A549 (cell line): ENCODE results near the gene HSD3B2. TPM values are rescaled to one million over a fixed set of nuclear protein-coding genes. Genes with fewer than 3 reads are reported as not detected.

ENCODE experiments used
- BHLHE40 ChIP-seq: IDR thresholded peaks from 2 replicates; pipeline ENCODE4 v1.6.1; 2012; ENCODE audit warnings: low read depth, low read length, inconsistent platforms
- CBX2 ChIP-seq: fragments of 200-600 bp; sonication (generic); IDR thresholded peaks from 2 replicates; pipeline ENCODE4 v1.6.1; 2016; ENCODE audit warnings: low read depth, mild to moderate bottlenecking, borderline replicate concordance
- CBX8 ChIP-seq: fragments of 200-600 bp; sonication (generic); IDR thresholded peaks from 2 replicates; pipeline ENCODE4 v1.6.1; 2016
- CEBPB ChIP-seq, 2 experiments: fragments of >200 bp in 1 of 2; sonication (Bioruptor Twin) in 1 of 2; formaldehyde crosslinking in 1 of 2; IDR thresholded peaks; 2 replicates each; pipeline ENCODE4 v1.6.1; 2012 to 2016
- CHD4 ChIP-seq: fragments of 200-600 bp; sonication (generic); IDR thresholded peaks from 2 replicates; pipeline ENCODE4 v1.6.1; 2016; ENCODE audit warnings: antibody characterized with exemption, mild to moderate bottlenecking, borderline replicate concordance
- E2F6 ChIP-seq: IDR thresholded peaks from 2 replicates; pipeline ENCODE4 v1.6.1; 2012; ENCODE audit warnings: low read depth, borderline replicate concordance
- ELK1 ChIP-seq: fragments of 150-350 bp; IDR thresholded peaks from 2 replicates; pipeline ENCODE4 v1.6.1; 2014; ENCODE audit warnings: low read depth, mild to moderate bottlenecking, low read length
- EP300 ChIP-seq, 2 experiments: fragments of >200 bp; sonication (Bioruptor Twin); formaldehyde crosslinking; IDR thresholded peaks; 2 replicates in 1 of 2; 3 replicates in 1 of 2; pipeline ENCODE4 v1.6.1; 2016 to 2017
- ESRRA ChIP-seq: fragments of 150-350 bp; IDR thresholded peaks from 2 replicates; pipeline ENCODE4 v1.6.1; 2014; ENCODE audit warnings: mild to moderate bottlenecking, low read length, borderline replicate concordance
- FOSL2 ChIP-seq, 2 experiments: fragments of 450-650 bp in 1 of 2; fragments of >200 bp in 1 of 2; sonication (Bioruptor Twin) in 1 of 2; formaldehyde crosslinking; IDR thresholded peaks; 2 replicates each; pipeline versions ENCODE4 v1.5.0 to v1.6.1; 2016 to 2020; ENCODE audit warnings: mild to moderate bottlenecking in 1 of 2, moderate library complexity in 1 of 2
- FOXS1 ChIP-seq: fragments of 250-450 bp; sonication (Bioruptor Pico); IDR thresholded peaks from 2 replicates; pipeline ENCODE4 v1.5.0; 2020; ENCODE audit warnings: mild to moderate bottlenecking, moderate library complexity
- GATA3 ChIP-seq: IDR thresholded peaks from 2 replicates; pipeline ENCODE4 v1.6.1; 2012; ENCODE audit warnings: borderline replicate concordance
- HES2 ChIP-seq: fragments of >200 bp; sonication (Bioruptor Twin); formaldehyde crosslinking; IDR thresholded peaks from 2 replicates; pipeline ENCODE4 v1.6.1; 2016
- HEYL ChIP-seq: fragments of 250-450 bp; sonication (Bioruptor Pico); IDR thresholded peaks from 2 replicates; pipeline ENCODE4 v1.8.0; 2021; ENCODE audit warnings: mild to moderate bottlenecking, moderate library complexity
- HMGXB4 ChIP-seq: fragments of 250-450 bp; sonication (Bioruptor Pico); IDR thresholded peaks from 2 replicates; pipeline ENCODE4 v1.5.0; 2021; ENCODE audit warnings: mild to moderate bottlenecking, moderate library complexity, borderline replicate concordance
- HOXA7 ChIP-seq: fragments of 250-450 bp; sonication (Bioruptor Pico); IDR thresholded peaks from 2 replicates; pipeline ENCODE4 v1.5.0; 2020; ENCODE audit warnings: mild to moderate bottlenecking, moderate library complexity
- JUN ChIP-seq, 2 experiments: fragments of >200 bp; sonication (Bioruptor Twin); formaldehyde crosslinking; IDR thresholded peaks; 2 replicates in 1 of 2; 3 replicates in 1 of 2; pipeline ENCODE4 v1.6.1; 2016 to 2017
- KDM5A ChIP-seq: fragments of 200-600 bp; sonication (generic); IDR thresholded peaks from 2 replicates; pipeline ENCODE4 v1.6.1; 2016; ENCODE audit warnings: antibody characterized with exemption, mild to moderate bottlenecking
- MAFK ChIP-seq: fragments of 450-650 bp; IDR thresholded peaks from 2 replicates; pipeline ENCODE4 v1.6.1; 2014; ENCODE audit not compliant: partially characterized antibody
- MAZ ChIP-seq: fragments of 150-350 bp; IDR thresholded peaks from 2 replicates; pipeline ENCODE4 v1.6.1; 2014; ENCODE audit warnings: antibody characterized with exemption, low read depth, low read length, borderline replicate concordance
- NPAS2 ChIP-seq: fragments of 250-450 bp; sonication (Bioruptor Pico); IDR thresholded peaks from 2 replicates; pipeline ENCODE4 v1.8.0; 2022; ENCODE audit warnings: mild to moderate bottlenecking, moderate library complexity, borderline replicate concordance
- NR3C1 ChIP-seq: fragments of >200 bp; sonication (Bioruptor Twin); formaldehyde crosslinking; IDR thresholded peaks from 3 replicates; pipeline ENCODE4 v1.6.1; 2017
- POLR2A ChIP-seq: IDR thresholded peaks from 2 replicates; pipeline ENCODE4 v1.6.1; 2012; ENCODE audit warnings: mild to moderate bottlenecking, low read length
- POLR2AphosphoS2 ChIP-seq: conservative IDR thresholded peaks from 2 replicates; pipeline ENCODE4 v1.6.1; 2012; ENCODE audit warnings: low read length, improper control_type of control experiment, inconsistent platforms
- RAD21 ChIP-seq, 2 experiments: fragments of >200 bp in 1 of 2; sonication (Bioruptor Twin) in 1 of 2; formaldehyde crosslinking in 1 of 2; IDR thresholded peaks in 1 of 2; conservative IDR thresholded peaks in 1 of 2; 2 replicates in 1 of 2; 3 replicates in 1 of 2; pipeline ENCODE4 v1.6.1; 2012 to 2018; ENCODE audit warnings: inconsistent platforms in 1 of 2
- RFX5 ChIP-seq: fragments of 450-650 bp; IDR thresholded peaks from 2 replicates; pipeline ENCODE4 v1.7.1; 2014; ENCODE audit warnings: antibody characterized with exemption, mild to moderate bottlenecking, moderate library complexity
- RNF2 ChIP-seq: fragments of 200-600 bp; sonication (generic); IDR thresholded peaks from 2 replicates; pipeline ENCODE4 v1.6.1; 2016; ENCODE audit warnings: low read depth, mild to moderate bottlenecking, antibody characterized with exemption, moderate library complexity, borderline replicate concordance
- SMC3 ChIP-seq: fragments of >200 bp; sonication (Bioruptor Twin); formaldehyde crosslinking; IDR thresholded peaks from 3 replicates; pipeline ENCODE4 v1.6.1; 2018; ENCODE audit warnings: inconsistent platforms
- TFCP2L1 ChIP-seq: fragments of 250-450 bp; sonication (Bioruptor Pico); IDR thresholded peaks from 2 replicates; pipeline ENCODE4 v1.5.0; 2021; ENCODE audit warnings: mild to moderate bottlenecking
- ZNF302 ChIP-seq: fragments of 250-450 bp; sonication (Bioruptor Pico); IDR thresholded peaks from 2 replicates; pipeline ENCODE4 v1.9.0; 2021; ENCODE audit warnings: inconsistent platforms, mild to moderate bottlenecking, moderate library complexity
- polyA plus RNA-seq, 4 experiments: library from polyadenylated mRNA; depleted of rRNA in 3 of 4; stranded (reverse); fragments of >200 nt; fragmentation: RNase III in 1 of 4; extraction: RNeasy Plus Mini Kit Qiagen cat#74134 plus additional on column Dnase treatment in 1 of 4; gene quantifications; 2 replicates in 3 of 4; 3 replicates in 1 of 4; pipeline ENCODE4 v1.2.3, GENCODE V29; 2011 to 2017
- TF ChIP-seq, protein P1 (sequence below): fragments of 450-650 bp; IDR thresholded peaks from 2 replicates; pipeline ENCODE4 v1.6.1; 2014; ENCODE audit warnings: antibody characterized with exemption
- TF ChIP-seq, protein P2 (sequence below): IDR thresholded peaks from 2 replicates; pipeline ENCODE4 v1.6.1; 2012
- TF ChIP-seq, protein P3 (sequence below): IDR thresholded peaks from 2 replicates; pipeline ENCODE4 v1.6.1; 2012
- TF ChIP-seq, protein P4 (sequence below): fragments of >200 bp; sonication (Bioruptor Twin); formaldehyde crosslinking; IDR thresholded peaks from 3 replicates; pipeline ENCODE4 v1.6.1; 2016

HSD3B2 gene
- polyA plus RNA-seq, 2 of the 4 experiments (the other 2 are of a cell fraction) = not detected

DNA sequence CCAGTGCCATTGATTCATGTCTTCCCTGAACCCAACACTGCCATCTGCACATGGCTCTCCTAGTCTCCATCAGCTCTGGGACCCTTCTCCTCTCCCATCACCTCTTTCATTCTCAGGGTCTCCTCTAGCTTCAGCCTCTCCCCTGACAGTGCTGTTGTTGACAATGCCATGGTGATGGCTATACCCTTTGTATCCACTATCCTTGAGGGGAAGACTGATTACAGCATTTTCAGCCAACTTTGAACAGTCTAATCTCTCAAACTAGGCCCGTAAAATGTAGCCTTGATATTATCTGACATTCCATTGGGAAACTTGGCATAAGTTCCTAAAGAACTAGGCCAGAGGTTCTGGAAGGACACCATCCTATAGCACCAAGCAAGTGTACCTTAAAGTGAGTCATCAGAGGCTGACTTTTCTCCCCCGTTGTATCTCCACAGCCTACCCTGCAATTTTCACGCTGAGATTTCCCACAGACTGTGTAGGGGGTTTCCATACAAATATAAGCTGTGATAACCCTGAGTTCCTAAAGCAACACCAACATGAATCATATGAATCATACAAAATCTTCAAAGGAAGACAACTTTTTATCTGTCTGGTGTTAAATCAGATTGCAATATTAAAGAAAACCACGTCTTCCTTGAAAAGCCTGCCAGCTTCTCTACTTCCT, 40.6 kb upstream of the HSD3B2 start (continued):
- TF ChIP-seq HMGXB4 (no peak), KDM5A (no peak), MAFK (no peak), POLR2A (no peak), CBX2 (no peak), CBX8 (no peak), HEYL (no peak), RFX5 (no peak), HES2 (no peak), ZNF302 (CRISPR knock-in tag) (no peak), E2F6 (no peak), FOXS1 (CRISPR knock-in tag) (no peak), CEBPB (IDR thresholded peaks at IDR 0.05) (no peak), SMC3 (no peak), TFCP2L1 (no peak), EP300 (IDR thresholded peaks at IDR 0.05) (peak; percentile 11 to 76; a peak in 3 of 5 replicates), FOSL2 (IDR thresholded peaks at IDR 0.05) (peak; percentile 57), FOSL2 (CRISPR knock-in tag; IDR thresholded peaks at IDR 0.05) (0 out of 2 replicates have a peak, but pooled peaks have one; percentile 36), HOXA7 (CRISPR knock-in tag) (no peak), RAD21 (conservative IDR thresholded peaks at IDR 0.05 in 1 of 2, IDR thresholded peaks at IDR 0.05 in 1 of 2) (no peak), ESRRA (no peak), ELK1 (no peak), CHD4 (no peak), GATA3 (peak; percentile 82; the same call in 1 of the 2 replicates), NR3C1 (no peak), BHLHE40 (no peak), NPAS2 (CRISPR knock-in tag) (no peak), POLR2AphosphoS2 (no peak), JUN (IDR thresholded peaks at IDR 0.05) (peak; percentile 33 to 69; a peak in 3 of 5 replicates), RNF2 (no peak), MAZ (no peak)
- TF ChIP-seq, protein P1, sequence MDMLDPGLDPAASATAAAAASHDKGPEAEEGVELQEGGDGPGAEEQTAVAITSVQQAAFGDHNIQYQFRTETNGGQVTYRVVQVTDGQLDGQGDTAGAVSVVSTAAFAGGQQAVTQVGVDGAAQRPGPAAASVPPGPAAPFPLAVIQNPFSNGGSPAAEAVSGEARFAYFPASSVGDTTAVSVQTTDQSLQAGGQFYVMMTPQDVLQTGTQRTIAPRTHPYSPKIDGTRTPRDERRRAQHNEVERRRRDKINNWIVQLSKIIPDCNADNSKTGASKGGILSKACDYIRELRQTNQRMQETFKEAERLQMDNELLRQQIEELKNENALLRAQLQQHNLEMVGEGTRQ = no peak
- TF ChIP-seq, protein P2, sequence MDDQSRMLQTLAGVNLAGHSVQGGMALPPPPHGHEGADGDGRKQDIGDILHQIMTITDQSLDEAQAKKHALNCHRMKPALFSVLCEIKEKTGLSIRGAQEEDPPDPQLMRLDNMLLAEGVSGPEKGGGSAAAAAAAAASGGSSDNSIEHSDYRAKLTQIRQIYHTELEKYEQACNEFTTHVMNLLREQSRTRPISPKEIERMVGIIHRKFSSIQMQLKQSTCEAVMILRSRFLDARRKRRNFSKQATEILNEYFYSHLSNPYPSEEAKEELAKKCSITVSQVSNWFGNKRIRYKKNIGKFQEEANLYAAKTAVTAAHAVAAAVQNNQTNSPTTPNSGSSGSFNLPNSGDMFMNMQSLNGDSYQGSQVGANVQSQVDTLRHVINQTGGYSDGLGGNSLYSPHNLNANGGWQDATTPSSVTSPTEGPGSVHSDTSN = no peak
- TF ChIP-seq, protein P3, sequence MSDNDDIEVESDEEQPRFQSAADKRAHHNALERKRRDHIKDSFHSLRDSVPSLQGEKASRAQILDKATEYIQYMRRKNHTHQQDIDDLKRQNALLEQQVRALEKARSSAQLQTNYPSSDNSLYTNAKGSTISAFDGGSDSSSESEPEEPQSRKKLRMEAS = peak; percentile 18; the same call in 1 of the 2 replicates
- TF ChIP-seq, protein P4, sequence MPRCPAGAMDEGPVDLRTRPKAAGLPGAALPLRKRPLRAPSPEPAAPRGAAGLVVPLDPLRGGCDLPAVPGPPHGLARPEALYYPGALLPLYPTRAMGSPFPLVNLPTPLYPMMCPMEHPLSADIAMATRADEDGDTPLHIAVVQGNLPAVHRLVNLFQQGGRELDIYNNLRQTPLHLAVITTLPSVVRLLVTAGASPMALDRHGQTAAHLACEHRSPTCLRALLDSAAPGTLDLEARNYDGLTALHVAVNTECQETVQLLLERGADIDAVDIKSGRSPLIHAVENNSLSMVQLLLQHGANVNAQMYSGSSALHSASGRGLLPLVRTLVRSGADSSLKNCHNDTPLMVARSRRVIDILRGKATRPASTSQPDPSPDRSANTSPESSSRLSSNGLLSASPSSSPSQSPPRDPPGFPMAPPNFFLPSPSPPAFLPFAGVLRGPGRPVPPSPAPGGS = no peak
